HFF-Myc (cell line): Measurements from ENCODE around the gene SMPD3.

Source experiments
- DNase-seq: peaks from one replicate; pipeline ENCODE4 v3.0.0-alpha.2; 2011; ENCODE audit warnings: low read depth; ENCODE audit errors: extremely low read depth
- H3K4me3 ChIP-seq: replicated peaks from 2 replicates; pipeline ENCODE4 v1.5.1; 2011; ENCODE audit warnings: low read depth, mild to moderate bottlenecking, control low read depth, low read length
- CTCF ChIP-seq: IDR thresholded peaks from 2 replicates; pipeline ENCODE4 v1.5.1; 2012; ENCODE audit warnings: mild to moderate bottlenecking, low read depth, low read length, control low read depth; ENCODE audit errors: missing control alignments

The SMPD3 gene

GRCh38 chr16:68427649-68428303, 20.5 kb downstream of the SMPD3 start:
- TF ChIP-seq CTCF: no peak
- no peak overlapping the region for H3K4me3 ChIP-seq
- DNase-seq: no peak

DNA sequence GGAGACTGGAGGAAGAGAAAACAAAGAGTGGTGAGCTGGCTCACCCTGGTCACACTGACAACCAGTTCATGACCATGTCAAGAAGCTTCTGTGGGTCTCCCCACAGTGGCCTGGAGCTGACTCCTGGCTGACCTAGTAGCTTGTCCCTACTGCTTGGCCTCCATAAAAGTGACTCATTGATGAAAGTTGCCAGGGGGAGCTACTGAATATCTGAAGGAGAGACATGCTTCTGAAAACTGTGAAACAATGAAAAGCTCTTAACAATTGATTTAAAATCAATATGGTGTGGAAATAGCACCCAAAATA, 22.0 kb downstream of the SMPD3 start:
- no peak for TF ChIP-seq CTCF
- H3K4me3 ChIP-seq: no peak overlapping the region
- no peak for DNase-seq

DNA sequence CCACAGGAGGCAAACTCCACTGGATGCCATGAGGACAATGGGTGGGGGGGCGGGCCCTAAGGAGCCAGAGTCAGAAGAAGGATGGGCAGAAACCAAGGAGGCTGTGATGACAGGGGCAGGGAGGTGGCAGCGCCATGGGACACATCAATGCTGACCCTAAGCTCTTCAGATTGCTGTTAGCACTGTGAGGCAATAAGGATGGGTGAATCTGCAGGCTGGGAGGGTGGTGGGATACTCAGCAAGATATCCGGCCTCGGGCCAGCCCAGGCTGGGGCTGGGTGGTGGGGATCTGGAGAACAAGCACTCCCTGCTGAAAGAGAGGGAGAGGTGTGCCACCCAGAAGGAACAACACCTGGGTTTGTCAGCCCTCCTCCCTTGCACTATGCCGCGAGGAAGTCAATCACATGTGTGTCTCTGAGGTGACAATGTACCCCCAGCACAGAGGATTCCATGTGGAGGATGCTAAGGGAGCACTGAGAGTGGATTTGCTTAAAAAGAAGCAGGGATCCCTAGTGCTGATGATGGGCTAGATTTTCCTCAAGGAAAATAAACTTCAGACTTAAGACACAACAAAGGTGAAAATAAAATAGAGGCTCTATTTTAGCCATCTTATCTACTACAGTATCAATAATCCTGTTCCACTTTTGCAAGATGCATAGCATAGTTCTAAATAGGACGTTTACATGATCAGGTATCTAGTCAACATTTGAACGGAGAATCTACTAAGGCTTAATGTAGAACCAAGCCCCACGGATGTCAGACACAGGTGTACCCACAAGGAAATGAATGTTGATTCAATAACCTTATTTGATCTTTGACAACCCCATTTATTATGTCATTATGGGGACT, 22.6 kb downstream of the SMPD3 start:
- no peak overlapping the region for H3K4me3 ChIP-seq
- TF ChIP-seq CTCF: no peak
- DNase-seq: no peak

- no peak for DNase-seq
- no peak overlapping the region for H3K4me3 ChIP-seq
- TF ChIP-seq CTCF: no peak
Measured at GRCh38 chr16:68423771-68424170, 24.5 kb downstream of the SMPD3 start.

- TF ChIP-seq CTCF: no peak
- H3K4me3 ChIP-seq: no peak overlapping the region
- DNase-seq: no peak
Measured at GRCh38 chr16:68422396-68422960, 25.8 kb downstream of the SMPD3 start.

DNA sequence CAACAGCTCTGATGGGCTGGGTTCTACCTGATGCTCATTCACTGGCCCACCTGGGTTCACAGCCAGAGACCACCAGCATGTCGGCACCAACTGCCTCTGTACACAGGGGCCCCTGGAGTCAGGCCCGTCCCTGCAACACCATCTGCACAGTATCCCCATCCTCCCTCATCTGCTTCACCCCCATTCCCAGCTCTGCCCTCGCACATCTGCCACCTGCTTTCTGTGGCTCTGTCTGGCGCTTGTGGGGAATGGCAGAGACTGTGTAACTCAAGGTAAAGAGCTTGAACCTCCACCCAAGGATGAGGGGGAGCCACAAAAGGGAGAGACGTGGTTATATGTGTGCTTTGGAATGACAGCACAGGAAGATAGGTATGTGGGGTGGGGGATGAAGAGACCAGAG, 27.2 kb downstream of the SMPD3 start:
- no peak for DNase-seq
- TF ChIP-seq CTCF: no peak

More for the DNA sequence above, 27.2 kb downstream of the SMPD3 start:
- H3K4me3 ChIP-seq: no peak overlapping the region
